Left renal pelvis (tissue), 4 donors: Measurements from ENCODE around the gene C11orf52. TPM values are rescaled to one million over a fixed set of nuclear protein-coding genes. Genes with fewer than 3 reads are reported as not detected.
"Not testable (repeated sequence)": the region's sequence is repeated elsewhere in the genome, so short reads cannot be mapped to it uniquely, and the experiment has no call there.

Source experiments
- DNase-seq, 4 donors: peaks; one replicate each; pipeline ENCODE4 v3.0.0-alpha.2; 2013; ENCODE audit warnings: low read depth in 4 of 4, low spot score in 3 of 4
- polyA plus RNA-seq, 4 donors: library from polyadenylated mRNA; unstranded; fragments of 120-200 nt; gene quantifications; one replicate each; pipeline ENCODE4 v1.2.1, GENCODE V29; 2013; ENCODE audit not compliant: insufficient read length in 4 of 4

Gene C11orf52
- polyA plus RNA-seq, 4 donors = 0.85 to 12.1 (median 9.7) TPM

GRCh38 chr11:111912535-111912934, 6.2 kb upstream of the C11orf52 start, which contains the start of gene HSPB2:
Gene HSPB2 (plus strand): TSS chr11:111912734. CDS start chr11:111912830, 96 bp downstream.
- no peak for DNase-seq

GRCh38 chr11:111913031-111913861, 5.5 kb upstream of the C11orf52 start:
- no peak for DNase-seq

- no peak for DNase-seq
Observed at GRCh38 chr11:111913997-111914396, 4.7 kb upstream of the C11orf52 start.

- DNase-seq = no peak
Observed at GRCh38 chr11:111916768-111917167, 1.9 kb upstream of the C11orf52 start.

- no peak for DNase-seq
Observed at GRCh38 chr11:111917312-111917711, 1.4 kb upstream of the C11orf52 start.

- DNase-seq = no peak
Observed at GRCh38 chr11:111917788-111918187, 925 bp upstream of the C11orf52 start.

- no peak for DNase-seq
Observed at GRCh38 chr11:111920908-111921307, 2.2 kb downstream of the C11orf52 start.

- no peak for DNase-seq
Observed at GRCh38 chr11:111921541-111922230, 3.0 kb downstream of the C11orf52 start.

- no peak for DNase-seq
Observed at GRCh38 chr11:111922803-111923202, 4.1 kb downstream of the C11orf52 start.

- no peak for DNase-seq
Observed at GRCh38 chr11:111923351-111923788, 4.7 kb downstream of the C11orf52 start.

GRCh38 chr11:111923951-111924350, 5.2 kb downstream of the C11orf52 start:
- DNase-seq = no peak

GRCh38 chr11:111925953-111926352, 7.2 kb downstream of the C11orf52 start:
- no peak for DNase-seq

- DNase-seq = peak; percentile 90 to 94 (median 92)
Observed at GRCh38 chr11:111926505-111927391, 8.0 kb downstream of the C11orf52 start.

GRCh38 chr11:111930472-111930871, 11.8 kb downstream of the C11orf52 start:
- no peak for DNase-seq

GRCh38 chr11:111932611-111932950, 13.9 kb downstream of the C11orf52 start:
- no peak for DNase-seq

- DNase-seq = not testable (repeated sequence)
Observed at GRCh38 chr11:111933176-111933575, 14.5 kb downstream of the C11orf52 start.

GRCh38 chr11:111933872-111934271, 15.2 kb downstream of the C11orf52 start:
- DNase-seq = no peak

- no peak for DNase-seq
Observed at GRCh38 chr11:111934306-111934705, 15.6 kb downstream of the C11orf52 start.

- no peak for DNase-seq
Observed at GRCh38 chr11:111935317-111936039, 16.8 kb downstream of the C11orf52 start.

GRCh38 chr11:111936040-111936540, 17.4 kb downstream of the C11orf52 start:
- DNase-seq = no peak
